AG04450 (cell line): ENCODE data around the gene OPCML. TPM values are rescaled to one million over a fixed set of nuclear protein-coding genes. Genes with fewer than 3 reads are reported as not detected.

Experiments used
- CTCF ChIA-PET: fragments of 300-600, 350-600 bp; formaldehyde crosslinking; extraction: SDS; loops from one replicate; lab custom pipeline; 2022; ENCODE audit warnings: antibody characterized with exemption, inconsistent platforms; lab: Charles Lee
- POLR2A ChIA-PET: fragments of 350-600 bp; formaldehyde crosslinking; extraction: SDS; loops from one replicate; lab custom pipeline; 2021; ENCODE audit warnings: antibody characterized with exemption, inconsistent platforms; lab: Yijun Ruan, JAX
- DNase-seq: peaks from one replicate; pipeline ENCODE4 v3.0.0-alpha.2; 2011; ENCODE audit warnings: low read depth, low spot score
- H3K27ac ChIP-seq: one replicate; pipeline ENCODE4 v1.5.1; 2012; ENCODE audit warnings: low read depth, low read length, control low read depth
- H3K27me3 ChIP-seq: one replicate; pipeline ENCODE4 v1.6.0; 2012; ENCODE audit warnings: low read length; ENCODE audit not compliant: control insufficient read depth, insufficient read depth
- H3K4me3 ChIP-seq: 2 replicates; pipeline ENCODE4 v1.5.1; 2011; ENCODE audit warnings: mild to moderate bottlenecking, low read depth, low read length, control low read depth
- H3K9me3 ChIP-seq: 2 replicates; pipeline ENCODE4 v1.5.1; 2012; ENCODE audit warnings: low read length; ENCODE audit not compliant: control insufficient read depth, insufficient read depth
- CTCF ChIP-seq: IDR thresholded peaks from 2 replicates; pipeline ENCODE4 v1.5.1; 2011; ENCODE audit warnings: low read depth, low read length, control low read depth, inconsistent platforms
- polyA plus RNA-seq: library from polyadenylated mRNA; depleted of rRNA; stranded (reverse); fragments of >200 nt; gene quantifications from 2 replicates; pipeline ENCODE4 v1.2.3, GENCODE V29; 2011

Gene OPCML
- polyA plus RNA-seq, 1 experiment = 1.1 TPM

DNA sequence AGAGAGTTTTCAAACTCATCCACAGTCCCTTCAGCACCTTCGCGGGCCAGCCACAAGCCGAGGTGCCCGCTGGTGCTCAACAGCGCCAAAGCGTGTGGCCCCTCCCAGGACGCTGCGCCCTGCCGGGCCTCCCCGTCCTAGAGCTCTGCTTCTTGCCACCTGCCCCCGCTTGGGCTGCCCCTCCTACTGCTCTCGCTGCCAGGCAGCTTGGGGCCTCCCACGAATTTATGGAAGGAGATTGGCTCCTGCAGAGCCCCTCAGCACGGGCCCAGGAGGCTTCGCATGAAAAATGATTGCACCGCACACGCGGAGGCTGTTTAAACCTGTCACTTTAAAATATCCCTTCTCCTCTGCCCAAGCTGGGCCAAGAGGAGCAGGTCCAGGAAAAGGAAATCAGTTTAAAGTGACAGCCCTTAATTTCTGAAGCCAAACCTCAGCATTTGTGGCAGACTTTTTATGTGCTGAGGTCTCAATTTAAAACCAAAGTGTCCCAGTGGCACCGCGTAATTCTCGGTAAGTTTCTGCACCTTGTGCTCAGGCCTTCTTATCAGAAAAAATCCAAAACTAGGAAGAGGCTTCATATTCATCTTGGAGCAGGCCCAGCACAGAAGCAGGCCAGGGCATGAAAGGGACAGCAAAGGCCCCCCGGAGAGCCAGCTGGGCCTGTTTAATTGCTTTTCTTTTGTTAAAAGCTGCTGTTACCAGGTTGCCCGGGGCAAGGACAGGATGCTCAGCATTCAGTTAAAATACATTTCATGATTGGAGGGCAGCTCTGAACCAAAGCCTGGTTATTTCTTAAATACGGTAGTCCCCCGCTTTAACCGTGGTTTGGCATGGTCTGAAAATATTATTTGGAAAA is 303.6 kb downstream of the OPCML start:
- Histone ChIP-seq H3K9me3 (peaks cover 51% of the 10 kb centered on the region), H3K27me3 (no peaks in the 10 kb centered on the region), H3K4me3 (no peak overlapping the region), H3K27ac (no peak overlapping the region)
- ChIA-PET POLR2A (no interaction called here), CTCF (no interaction called here)
- TF ChIP-seq CTCF = no peak
- no peak for DNase-seq

- H3K4me3 ChIP-seq = no peak overlapping the region
- no peak overlapping the region for H3K27ac ChIP-seq
- peaks cover 53% of the 10 kb centered on the region for H3K9me3 ChIP-seq
- H3K27me3 ChIP-seq = no peaks in the 10 kb centered on the region
- DNase-seq = no peak
- TF ChIP-seq CTCF = no peak
- ChIA-PET POLR2A (no interaction called here), CTCF (no interaction called here)
Measured at GRCh38 chr11:133227632-133228111, 304.6 kb downstream of the OPCML start.

DNA sequence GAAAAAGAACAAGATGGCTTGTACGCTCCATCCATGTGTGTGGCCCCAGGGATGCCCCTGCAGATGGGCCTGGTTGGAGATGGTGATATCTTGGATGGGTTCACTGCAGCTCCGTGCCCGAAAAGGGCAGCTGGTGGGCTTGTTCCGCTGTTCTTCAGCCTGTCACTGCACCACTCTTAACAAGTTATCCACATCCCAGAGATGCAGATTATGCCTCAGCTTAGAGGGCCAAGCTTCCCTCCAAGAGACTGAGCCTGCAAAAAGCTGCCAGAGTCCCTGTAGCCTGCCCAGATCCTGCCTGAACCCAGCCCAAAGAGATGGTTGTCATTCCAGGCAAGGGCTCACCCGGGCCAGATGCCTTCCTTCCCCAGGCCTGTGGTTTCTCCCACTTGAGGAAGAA is 308.0 kb downstream of the OPCML start:
- H3K9me3 ChIP-seq = peaks cover 62% of the 10 kb centered on the region
- no peak overlapping the region for H3K4me3 ChIP-seq
- no peak for TF ChIP-seq CTCF
- H3K27ac ChIP-seq = no peak overlapping the region
- POLR2A ChIA-PET = no interaction called here
- CTCF ChIA-PET = no interaction called here
- H3K27me3 ChIP-seq = no peaks in the 10 kb centered on the region
- DNase-seq = no peak

- CTCF ChIA-PET = no interaction called here
Measured at GRCh38 chr11:133222425-133223330, 309.6 kb downstream of the OPCML start.

More at GRCh38 chr11:133222425-133223330, 309.6 kb downstream of the OPCML start:
- DNase-seq = no peak
- Histone ChIP-seq H3K27ac (no peak overlapping the region), H3K4me3 (no peak overlapping the region), H3K9me3 (peaks cover 49% of the 10 kb centered on the region), H3K27me3 (no peaks in the 10 kb centered on the region)
- TF ChIP-seq CTCF = no peak
- POLR2A ChIA-PET = no interaction called here
